Thyroid gland (tissue), 4 donors: Measurements from ENCODE around the gene HIPK4.

Experiments used
- POLR2A ChIP-seq, 2 donors: fragments of 450-650 bp; IDR thresholded peaks; one replicate each; pipeline ENCODE4 v1.6.1; 2017; ENCODE audit warnings: antibody characterized with exemption in 2 of 2, mild to moderate bottlenecking in 2 of 2, moderate library complexity in 1 of 2
- TF ChIP-seq, protein P1 (sequence below), 6 experiments: fragments of 200-600 bp in 3 of 6; fragments of 450-650 bp in 3 of 6; sonication (generic) in 3 of 6; IDR thresholded peaks; one replicate each; pipeline ENCODE4 v1.5.1; 2016 to 2019; ENCODE audit warnings: antibody characterized with exemption in 6 of 6, mild to moderate bottlenecking in 2 of 6, inconsistent platforms in 1 of 6, moderate library complexity in 1 of 6

- TF ChIP-seq, protein P1, sequence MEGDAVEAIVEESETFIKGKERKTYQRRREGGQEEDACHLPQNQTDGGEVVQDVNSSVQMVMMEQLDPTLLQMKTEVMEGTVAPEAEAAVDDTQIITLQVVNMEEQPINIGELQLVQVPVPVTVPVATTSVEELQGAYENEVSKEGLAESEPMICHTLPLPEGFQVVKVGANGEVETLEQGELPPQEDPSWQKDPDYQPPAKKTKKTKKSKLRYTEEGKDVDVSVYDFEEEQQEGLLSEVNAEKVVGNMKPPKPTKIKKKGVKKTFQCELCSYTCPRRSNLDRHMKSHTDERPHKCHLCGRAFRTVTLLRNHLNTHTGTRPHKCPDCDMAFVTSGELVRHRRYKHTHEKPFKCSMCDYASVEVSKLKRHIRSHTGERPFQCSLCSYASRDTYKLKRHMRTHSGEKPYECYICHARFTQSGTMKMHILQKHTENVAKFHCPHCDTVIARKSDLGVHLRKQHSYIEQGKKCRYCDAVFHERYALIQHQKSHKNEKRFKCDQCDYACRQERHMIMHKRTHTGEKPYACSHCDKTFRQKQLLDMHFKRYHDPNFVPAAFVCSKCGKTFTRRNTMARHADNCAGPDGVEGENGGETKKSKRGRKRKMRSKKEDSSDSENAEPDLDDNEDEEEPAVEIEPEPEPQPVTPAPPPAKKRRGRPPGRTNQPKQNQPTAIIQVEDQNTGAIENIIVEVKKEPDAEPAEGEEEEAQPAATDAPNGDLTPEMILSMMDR (IDR thresholded peaks at IDR 0.05): no peak
- TF ChIP-seq POLR2A (IDR thresholded peaks at IDR 0.05): no peak
These were observed 18.2 kb downstream of the HIPK4 start for GRCh38 chr19:40371802-40372122.
